GM18505 (cell line): ENCODE data around the gene PITPNC1.
"Not testable (repeated sequence)": the region's sequence is repeated elsewhere in the genome, so short reads cannot be mapped to it uniquely, and the experiment has no call there.

Experiments
- ATAC-seq: cut with Tn5 transposase; IDR thresholded peaks from one replicate; pipeline ENCODE4 v1.9.1; 2021; ENCODE audit not compliant: unreplicated experiment
- POLR2A ChIP-seq: IDR thresholded peaks from 4 replicates; pipeline ENCODE4 v1.6.1; 2011; ENCODE audit warnings: borderline replicate concordance; ENCODE audit not compliant: insufficient read depth, insufficient read length; ENCODE audit errors: extremely low read depth

PITPNC1 gene

DNA sequence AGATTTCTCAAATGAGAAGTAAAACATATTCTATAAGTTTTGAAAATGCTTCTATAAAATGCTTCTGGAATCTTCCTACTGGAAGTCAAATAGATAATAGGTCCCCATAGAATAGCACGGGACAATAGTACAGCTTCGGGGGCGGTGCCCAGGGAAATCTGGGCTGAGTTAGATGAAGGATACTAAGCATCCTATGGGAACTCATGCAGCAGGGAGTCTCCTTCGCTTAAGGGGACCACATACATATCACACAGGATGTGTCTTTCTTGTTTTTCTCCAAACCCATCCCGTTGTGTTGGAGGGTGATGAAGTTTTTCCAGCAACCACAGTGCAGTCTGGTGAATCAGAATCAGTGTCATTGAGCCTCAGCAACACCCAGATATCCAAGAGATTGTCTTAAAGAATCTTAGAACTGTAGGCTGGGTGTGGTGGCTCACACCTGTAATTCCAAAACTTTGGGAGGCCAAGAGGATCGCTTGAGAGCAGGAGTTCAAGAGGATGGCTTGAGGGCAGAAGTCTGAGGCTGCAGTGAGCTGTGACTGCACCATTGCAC is 84.2 kb downstream of the PITPNC1 start:
- TF ChIP-seq POLR2A: no peak
- ATAC-seq: no peak

DNA sequence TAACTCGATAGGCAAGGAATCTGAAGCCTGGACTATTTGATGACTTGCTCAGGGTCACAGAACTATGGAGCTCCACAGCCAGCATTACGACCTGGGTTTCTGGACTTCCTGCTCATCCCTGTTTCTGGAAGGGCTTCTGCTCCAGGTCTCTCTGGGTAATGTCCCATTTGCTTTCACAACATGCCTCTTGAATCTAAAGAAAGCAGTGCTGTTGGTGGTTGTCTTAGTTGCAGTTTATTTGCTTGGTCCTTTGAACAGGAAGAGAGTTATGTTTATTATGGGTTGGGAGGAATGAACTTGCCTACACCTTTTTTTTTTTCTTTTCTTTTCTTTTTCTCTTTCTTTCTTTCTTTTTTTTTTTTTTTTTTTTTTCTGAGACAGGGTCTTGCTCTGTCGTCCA is 84.8 kb downstream of the PITPNC1 start:
- no peak for ATAC-seq
- no peak for TF ChIP-seq POLR2A

DNA sequence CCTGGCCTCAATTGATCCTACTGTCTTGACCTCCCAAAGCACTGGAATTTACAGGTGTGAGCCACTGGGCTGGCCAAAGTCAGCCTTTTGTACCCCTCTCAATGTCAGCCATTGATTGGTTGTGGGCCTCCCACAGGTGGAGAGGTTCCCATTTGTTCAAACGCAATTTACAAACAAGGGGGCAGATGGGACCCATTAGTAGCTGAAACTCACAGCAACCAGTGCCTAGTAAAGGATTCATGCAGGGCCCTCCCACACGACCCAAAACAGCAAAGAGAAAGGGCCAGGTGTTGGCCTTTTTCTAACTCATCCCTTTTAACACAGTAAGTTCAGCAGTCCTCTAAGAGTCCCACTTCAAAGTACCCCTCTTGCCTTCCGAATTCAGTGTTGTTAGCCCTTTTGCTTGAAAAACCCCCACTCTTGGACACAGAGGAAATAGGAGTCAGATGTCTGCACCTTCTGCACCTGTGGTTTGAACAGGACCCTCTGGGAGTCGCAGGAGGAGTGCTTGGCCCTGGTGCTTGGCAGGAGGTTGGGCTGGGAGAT is 89.2 kb downstream of the PITPNC1 start:
- no peak for TF ChIP-seq POLR2A
- no peak for ATAC-seq

DNA sequence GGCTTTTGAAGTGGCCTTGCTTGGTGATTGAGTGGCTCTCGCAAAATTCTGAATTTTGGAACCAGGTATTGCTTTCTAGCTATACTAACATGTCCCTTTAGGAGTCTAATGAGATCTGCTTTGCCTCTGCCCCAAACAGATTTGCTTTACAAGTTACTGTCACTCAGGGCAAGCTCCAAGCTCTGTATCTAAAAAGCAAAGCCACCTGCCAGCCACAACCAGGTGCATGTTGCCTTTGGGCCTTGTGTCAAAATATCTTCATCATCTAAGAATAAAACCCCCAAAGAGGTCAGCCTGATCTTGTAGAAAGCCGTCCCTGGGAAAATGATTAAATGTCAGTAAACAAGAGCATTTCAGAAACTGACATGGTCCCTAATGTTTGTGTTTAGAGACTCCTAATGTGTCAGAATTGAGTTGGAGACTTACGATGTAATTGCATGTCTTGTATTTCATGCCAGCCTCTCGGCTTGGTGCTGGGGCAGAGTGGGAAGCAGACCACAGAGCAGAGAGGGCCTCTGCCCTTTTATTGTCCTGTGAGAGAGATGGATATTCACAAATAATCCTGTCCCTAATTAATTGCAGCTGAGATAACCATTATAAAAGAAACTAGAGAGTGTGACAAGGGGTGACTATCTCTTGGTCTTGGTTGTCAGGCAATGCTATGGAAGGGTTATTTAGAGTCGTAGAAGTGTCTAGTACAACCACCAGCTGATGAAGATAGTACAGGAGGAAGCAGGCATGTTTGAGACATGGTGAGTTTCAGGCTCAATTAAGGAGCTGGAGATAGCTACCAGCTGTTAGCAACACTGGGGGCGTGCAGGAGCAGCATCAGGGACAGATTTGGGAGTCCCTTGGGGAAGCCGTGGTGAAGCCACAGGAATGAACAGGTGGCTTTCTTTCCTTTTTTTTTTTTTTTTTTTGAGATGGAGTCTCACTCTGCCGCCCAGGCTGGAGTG is 90.7 kb downstream of the PITPNC1 start:
- no peak for TF ChIP-seq POLR2A
- ATAC-seq: no peak

DNA sequence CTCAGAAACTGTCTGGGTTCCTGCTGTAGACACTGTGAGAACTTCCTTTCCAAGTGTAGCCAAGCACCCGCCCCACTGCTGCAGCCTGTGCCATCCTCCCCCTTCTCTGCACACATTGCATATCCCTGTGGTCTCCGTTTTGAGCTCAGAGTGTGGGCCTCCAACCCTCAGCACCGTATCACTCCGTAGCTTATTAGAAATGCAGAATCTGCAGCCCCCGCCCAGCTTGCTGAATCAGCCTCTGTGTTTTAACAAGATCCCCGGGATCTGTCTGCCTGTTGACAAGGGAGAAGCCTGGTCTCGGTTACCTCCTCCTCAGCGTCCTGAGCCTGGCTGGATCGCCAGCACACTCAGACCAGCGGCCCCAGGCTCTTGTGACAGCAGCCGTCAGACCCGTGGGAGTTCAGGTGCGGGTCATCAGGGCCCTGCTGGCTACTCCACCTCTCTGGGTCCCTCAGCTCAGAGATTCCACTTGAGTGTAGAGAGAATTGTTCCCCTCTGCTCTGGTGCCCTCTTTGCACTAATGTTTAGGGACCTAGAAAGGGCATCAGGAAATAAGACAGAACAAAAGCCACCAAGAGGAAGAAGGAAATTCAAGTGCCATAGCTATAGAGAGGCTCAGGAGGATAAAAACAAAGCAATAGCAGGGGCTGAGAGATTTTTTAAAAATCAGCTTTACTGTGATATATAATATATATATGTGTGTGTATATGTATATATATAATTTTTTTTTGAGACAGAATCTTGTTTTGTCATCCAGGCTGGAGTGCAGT is 92.3 kb downstream of the PITPNC1 start:
- no peak for ATAC-seq
- TF ChIP-seq POLR2A: no peak

DNA sequence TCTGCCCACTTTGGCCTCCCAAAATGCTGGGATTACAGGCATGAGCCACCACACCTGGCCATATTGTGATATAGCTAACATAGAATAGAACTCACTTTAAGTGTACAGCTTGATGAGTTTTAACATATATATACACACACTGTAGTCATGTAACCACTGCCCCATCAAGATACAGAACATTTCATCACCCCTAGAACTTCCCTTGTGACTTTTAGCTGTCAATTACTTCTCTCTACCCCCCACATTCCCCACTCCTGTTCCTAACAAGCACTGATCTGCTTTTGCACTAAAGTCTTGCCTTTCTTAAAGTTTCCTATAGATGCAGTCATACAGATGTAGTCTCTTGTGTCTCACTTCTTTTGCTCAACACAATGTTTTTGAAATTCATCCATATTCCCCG is 93.1 kb downstream of the PITPNC1 start:
- no peak for ATAC-seq
- no peak for TF ChIP-seq POLR2A

DNA sequence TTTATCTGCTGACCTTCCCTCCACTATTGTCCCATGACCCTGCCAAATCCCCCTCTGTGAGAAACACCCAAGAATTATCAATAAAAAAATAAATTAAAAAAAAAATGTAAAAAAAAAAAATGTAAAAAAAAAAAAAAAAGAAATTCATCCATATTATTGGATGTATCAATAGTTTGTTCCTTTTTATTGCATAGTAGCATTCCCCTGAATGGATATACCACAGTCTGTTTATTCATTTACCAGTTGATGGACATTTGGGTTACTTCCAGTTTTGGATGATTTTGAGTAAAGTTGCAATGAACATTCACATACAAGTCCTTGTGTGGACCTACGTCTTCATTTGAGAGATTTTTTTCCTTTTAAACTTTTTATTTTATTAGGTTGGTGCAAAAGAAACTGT is 94.0 kb downstream of the PITPNC1 start:
- no peak for TF ChIP-seq POLR2A
- ATAC-seq: no peak

DNA sequence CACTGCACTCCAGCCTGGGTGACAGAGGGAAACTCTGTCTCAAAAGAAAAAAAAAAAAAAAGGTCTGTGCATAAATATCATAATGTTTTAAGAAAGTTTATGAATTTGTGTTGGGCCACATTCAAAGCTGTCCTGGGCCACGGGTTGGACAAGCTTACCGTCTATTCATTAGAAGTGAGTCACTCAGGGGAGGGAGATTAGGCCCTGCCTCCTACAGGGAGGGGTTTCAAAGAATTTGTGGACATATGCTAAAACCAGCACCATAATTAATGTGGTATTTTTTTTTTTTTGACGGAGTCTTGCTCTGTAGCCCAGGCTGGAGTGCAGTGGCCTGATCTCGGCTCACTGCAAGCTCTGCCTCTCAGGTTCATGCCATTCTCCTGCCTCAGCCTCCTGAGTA is 95.5 kb downstream of the PITPNC1 start:
- ATAC-seq: not testable (repeated sequence)

DNA sequence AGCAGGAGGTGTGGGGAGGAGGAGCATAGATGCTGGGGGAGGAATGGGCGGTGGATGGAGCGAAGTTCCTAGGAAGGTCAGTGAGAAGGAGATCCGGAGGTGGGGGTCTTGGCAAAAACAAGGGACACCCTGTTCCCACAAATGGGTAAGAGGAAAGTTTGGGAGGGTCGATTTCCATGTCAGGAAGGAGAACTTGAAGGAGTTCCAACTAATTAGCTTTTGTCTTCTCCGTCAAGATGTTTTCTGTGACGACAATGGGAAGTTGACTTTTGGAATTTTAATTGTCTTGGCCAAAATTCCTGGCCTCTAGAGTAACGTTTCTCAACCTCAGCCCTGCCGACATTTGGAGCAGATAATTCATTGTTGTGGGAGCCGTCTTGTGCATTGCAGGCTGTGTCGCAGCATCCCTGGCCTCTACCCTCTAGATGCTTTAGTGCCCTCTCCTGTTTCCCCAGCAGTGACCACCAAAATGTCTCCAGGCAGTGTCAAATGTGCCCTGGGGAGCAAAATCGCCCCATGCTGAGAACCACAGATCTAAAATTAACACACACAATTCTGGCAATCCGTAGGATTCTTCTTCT is 97.1 kb downstream of the PITPNC1 start:
- no peak for TF ChIP-seq POLR2A
- no peak for ATAC-seq

DNA sequence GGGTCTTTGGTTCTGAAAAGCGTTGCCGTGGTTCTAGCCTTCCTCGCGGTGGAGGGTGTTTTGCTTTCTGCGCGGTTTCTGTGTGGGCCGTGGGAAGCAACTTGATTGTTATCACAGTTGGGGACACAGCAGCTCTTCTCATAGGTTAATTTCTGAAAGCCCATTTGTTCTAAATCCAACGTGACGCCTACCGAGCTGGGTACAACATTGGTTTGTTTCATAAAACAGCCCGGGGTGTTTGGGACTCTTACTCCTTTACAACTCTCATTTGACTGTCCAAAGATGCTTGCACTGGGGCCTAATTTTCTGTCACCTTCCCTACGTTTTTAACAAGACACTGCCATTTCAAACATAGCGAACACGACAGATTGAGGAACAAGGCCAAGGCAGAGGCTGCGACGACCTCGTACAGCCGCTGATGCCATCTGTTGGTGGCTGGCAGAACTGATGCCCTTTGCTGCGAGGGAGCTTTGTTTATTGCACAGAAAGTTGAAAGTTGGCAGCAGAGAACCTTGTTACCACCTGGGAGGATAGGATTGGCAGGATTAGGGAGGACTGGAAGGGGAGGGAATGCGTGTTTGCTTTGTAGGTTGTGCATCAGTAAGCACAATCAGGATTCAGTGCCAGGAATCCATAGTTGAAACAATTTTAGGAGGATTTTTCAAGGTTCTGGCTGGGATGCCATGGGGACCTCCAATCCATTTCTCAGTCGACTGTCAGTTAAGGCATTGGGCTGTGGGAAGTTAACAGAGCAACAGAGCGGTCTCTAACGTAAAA is 98.3 kb downstream of the PITPNC1 start:
- ATAC-seq: no peak
- TF ChIP-seq POLR2A: no peak

DNA sequence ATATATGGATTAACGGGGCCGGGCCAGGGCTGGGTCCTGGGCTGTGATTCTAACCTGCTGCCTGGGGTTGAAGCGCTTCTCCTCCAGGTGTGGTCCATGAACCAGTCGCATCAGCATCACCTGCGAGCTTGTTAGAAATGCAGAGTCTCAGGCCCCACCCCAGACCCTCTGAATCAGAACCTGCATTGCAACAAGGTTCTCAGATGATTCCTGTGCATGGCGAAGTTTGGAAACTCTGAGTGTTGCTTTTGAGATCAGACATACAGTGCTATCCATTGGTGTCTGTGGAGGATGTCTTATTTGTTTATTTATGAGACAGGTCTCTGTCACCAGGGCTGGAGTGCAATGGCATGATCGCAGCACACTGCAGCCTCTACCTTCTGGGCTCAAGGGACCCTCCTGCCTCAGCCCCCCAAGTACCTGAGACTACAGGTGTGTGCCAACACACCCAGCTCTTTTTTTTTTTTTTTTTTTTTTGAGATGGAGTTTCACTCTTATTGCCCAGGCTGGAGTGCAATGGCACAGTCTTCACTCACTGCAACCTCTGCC is 99.8 kb downstream of the PITPNC1 start:
- no peak for ATAC-seq
- no peak for TF ChIP-seq POLR2A

DNA sequence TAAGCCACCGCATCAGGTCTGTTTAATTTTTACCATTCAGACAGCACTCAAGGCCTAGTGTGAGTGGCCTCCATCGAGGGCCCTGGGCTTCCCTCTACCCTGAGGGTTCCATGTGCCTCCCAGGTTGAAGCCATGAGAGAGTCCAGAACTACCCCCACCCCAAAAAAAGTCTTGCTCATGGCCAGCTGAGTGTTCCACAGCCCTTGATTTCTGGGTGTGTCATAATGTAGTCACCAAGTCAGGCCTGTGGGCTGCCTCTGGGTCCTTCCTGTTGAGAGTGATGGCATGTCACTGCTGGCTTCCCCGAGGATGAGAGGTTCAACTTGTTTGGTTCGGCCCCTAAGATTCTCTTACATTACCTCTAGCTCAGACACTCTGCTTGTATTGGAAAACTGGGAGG is 100.6 kb downstream of the PITPNC1 start:
- no peak for ATAC-seq
- TF ChIP-seq POLR2A: no peak
